GM13977 (cell line): ENCODE results near the gene DYNC2H1.

Experiments used
- DNase-seq: peaks from one replicate; pipeline ENCODE4 v3.0.0; 2012; ENCODE audit warnings: low spot score
- CTCF ChIP-seq: IDR thresholded peaks from 2 replicates; pipeline ENCODE4 v1.5.1; 2012; ENCODE audit warnings: mild to moderate bottlenecking, control low read depth; ENCODE audit not compliant: insufficient read depth; ENCODE audit errors: extremely low read depth, missing control alignments
- in situ Hi-C: fragments of 300-500 bp; cut with MboI; formaldehyde crosslinking; loops from one replicate; pipeline ENCODE4 v1.12.0; 2022; ENCODE audit warnings: low sequenced_read_pairs, low pct_unique_long_range_greater_than_20kb, mixed read lengths, inconsistent platforms; ENCODE audit not compliant: unreplicated experiment

DYNC2H1 gene

GRCh38 chr11:103499710-103500340 is 390.6 kb downstream of the DYNC2H1 start:
- in situ Hi-C loops = no loop called here
- DNase-seq = no peak
- TF ChIP-seq CTCF = no peak

- no peak for DNase-seq
- in situ Hi-C loops = no loop called here
- no peak for TF ChIP-seq CTCF
Measured at GRCh38 chr11:103515283-103515682, 406.1 kb downstream of the DYNC2H1 start.

- no peak for TF ChIP-seq CTCF
- in situ Hi-C loops = no loop called here
- DNase-seq = no peak
Measured at GRCh38 chr11:103520792-103521191, 411.6 kb downstream of the DYNC2H1 start.

- no peak for DNase-seq
Measured at GRCh38 chr11:103525069-103525468, 415.8 kb downstream of the DYNC2H1 start.

GRCh38 chr11:103528046-103528445 is 418.8 kb downstream of the DYNC2H1 start:
- TF ChIP-seq CTCF = no peak
- in situ Hi-C loops = no loop called here
- no peak for DNase-seq

More at GRCh38 chr11:103525069-103525468, 415.8 kb downstream of the DYNC2H1 start:
- TF ChIP-seq CTCF = no peak
- in situ Hi-C loops = no loop called here

- TF ChIP-seq CTCF = no peak
- in situ Hi-C loops = no loop called here
- no peak for DNase-seq
Measured at GRCh38 chr11:103528596-103528995, 419.4 kb downstream of the DYNC2H1 start.

GRCh38 chr11:103529181-103529684 is 420.0 kb downstream of the DYNC2H1 start:
- in situ Hi-C loops = no loop called here
- TF ChIP-seq CTCF = no peak
- DNase-seq = no peak
